ENCODE data around the gene GLRA2.

GRCh38 chrX:14506866-14507265, 22.5 kb upstream of the GLRA2 start:
- TF ChIP-seq POLR2AphosphoS5 (IDR thresholded peaks at IDR 0.05; ENCODE audit: low read depth, low read length) = no peak
- TF ChIP-seq POLR2A (IDR thresholded peaks at IDR 0.05; ENCODE audit: low read depth, low read length) = no peak
- TF ChIP-seq POU2F2 (IDR thresholded peaks at IDR 0.05; ENCODE audit: low read depth, low read length) = no peak
- TF ChIP-seq TAF1 (IDR thresholded peaks at IDR 0.05; ENCODE audit: low read depth, low read length) = no peak
- no peak for TF ChIP-seq PAX5 (IDR thresholded peaks at IDR 0.05; ENCODE audit: insufficient read depth, low read length, severe bottlenecking)

Data from GM12891 (cell line).